Prostate gland (tissue), 2 donors: ENCODE data around the gene LIN9. TPM values are rescaled to one million over a fixed set of nuclear protein-coding genes. Genes with fewer than 3 reads are reported as not detected.
"Not testable (repeated sequence)": the region's sequence is repeated elsewhere in the genome, so short reads cannot be mapped to it uniquely, and the experiment has no call there.

Experiments used
- DNase-seq: peaks from one replicate; pipeline ENCODE4 v3.0.0-alpha.2; 2019; ENCODE audit warnings: low spot score
- H3K27ac ChIP-seq, 2 donors: fragments of 200-600 bp; sonication (generic); 2 replicates each; pipeline ENCODE4 v1.5.1; 2017 to 2019
- H3K27me3 ChIP-seq: fragments of 200-600 bp; sonication (generic); replicated peaks from 2 replicates; pipeline ENCODE4 v1.5.1; 2019; ENCODE audit not compliant: insufficient read depth
- H3K36me3 ChIP-seq, 2 donors: fragments of 200-600 bp; sonication (generic); 1 replicate in 1 of 2; 2 replicates in 1 of 2; pipeline versions ENCODE4 v1.5.1 to v1.8.1; 2017 to 2019
- H3K4me1 ChIP-seq: fragments of 200-600 bp; sonication (generic); replicated peaks from 2 replicates; pipeline ENCODE4 v1.5.1; 2019
- H3K4me3 ChIP-seq, 2 donors: fragments of 200-600 bp; sonication (generic); 2 replicates each; pipeline ENCODE4 v1.5.1; 2017 to 2019
- H3K9me3 ChIP-seq: fragments of 200-600 bp; sonication (generic); 2 replicates; pipeline ENCODE4 v1.5.1; 2017
- POLR2A ChIP-seq: fragments of 450-650 bp; IDR thresholded peaks from one replicate; pipeline ENCODE4 v1.6.1; 2016; ENCODE audit warnings: antibody characterized with exemption, mild to moderate bottlenecking
- POLR2AphosphoS5 ChIP-seq: sonication (generic); formaldehyde crosslinking; IDR thresholded peaks from one replicate; pipeline ENCODE4 v1.6.1; 2017; ENCODE audit warnings: antibody characterized with exemption
- WGBS: methylation state at CpG from one replicate; pipeline ENCODE4 v1.1.5; 2018; 5-methylcytosine and 5-hydroxymethylcytosine counted together
- intact Hi-C: fragments of 100-400 bp; cut with DNase I; formaldehyde crosslinking; loops from one replicate; pipeline ENCODE4 v1.14.2; 2022
- total RNA-seq, 2 donors: library from RNA; depleted of rRNA; stranded (reverse); fragments of >200 nt; gene quantifications; one replicate each; pipeline ENCODE4 v1.1.0, GENCODE V29; 2016
- TF ChIP-seq, protein P1 (sequence below), 4 experiments: fragments of 200-600 bp in 2 of 4; fragments of 450-650 bp in 2 of 4; sonication (generic) in 2 of 4; IDR thresholded peaks; 1 replicate in 3 of 4; 2 replicates in 1 of 4; pipeline ENCODE4 v1.5.1; 2016 to 2019; ENCODE audit warnings: antibody characterized with exemption in 4 of 4, mild to moderate bottlenecking in 2 of 4, moderate library complexity in 2 of 4

The LIN9 gene
- total RNA-seq, 2 donors from 2014 or later: 3.9 to 8.0 TPM

- Histone ChIP-seq H3K9me3 (no peaks in the 10 kb centered on the region), H3K27ac (no peak overlapping the region), H3K4me1 (no peaks in the 10 kb centered on the region), H3K27me3 (no peaks in the 10 kb centered on the region), H3K36me3 (no peaks in the 10 kb centered on the region), H3K4me3 (no peak overlapping the region)
- intact Hi-C loops: no loop called here
- 95% methylated on average over 5 of the region's 5 CpGs for WGBS
- no peak for DNase-seq
- TF ChIP-seq, protein P1, sequence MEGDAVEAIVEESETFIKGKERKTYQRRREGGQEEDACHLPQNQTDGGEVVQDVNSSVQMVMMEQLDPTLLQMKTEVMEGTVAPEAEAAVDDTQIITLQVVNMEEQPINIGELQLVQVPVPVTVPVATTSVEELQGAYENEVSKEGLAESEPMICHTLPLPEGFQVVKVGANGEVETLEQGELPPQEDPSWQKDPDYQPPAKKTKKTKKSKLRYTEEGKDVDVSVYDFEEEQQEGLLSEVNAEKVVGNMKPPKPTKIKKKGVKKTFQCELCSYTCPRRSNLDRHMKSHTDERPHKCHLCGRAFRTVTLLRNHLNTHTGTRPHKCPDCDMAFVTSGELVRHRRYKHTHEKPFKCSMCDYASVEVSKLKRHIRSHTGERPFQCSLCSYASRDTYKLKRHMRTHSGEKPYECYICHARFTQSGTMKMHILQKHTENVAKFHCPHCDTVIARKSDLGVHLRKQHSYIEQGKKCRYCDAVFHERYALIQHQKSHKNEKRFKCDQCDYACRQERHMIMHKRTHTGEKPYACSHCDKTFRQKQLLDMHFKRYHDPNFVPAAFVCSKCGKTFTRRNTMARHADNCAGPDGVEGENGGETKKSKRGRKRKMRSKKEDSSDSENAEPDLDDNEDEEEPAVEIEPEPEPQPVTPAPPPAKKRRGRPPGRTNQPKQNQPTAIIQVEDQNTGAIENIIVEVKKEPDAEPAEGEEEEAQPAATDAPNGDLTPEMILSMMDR (IDR thresholded peaks at IDR 0.05): no peak
- TF ChIP-seq POLR2A (no peak), POLR2AphosphoS5 (no peak)
Observed at GRCh38 chr1:226279498-226279897, 29.5 kb downstream of the LIN9 start.

DNA sequence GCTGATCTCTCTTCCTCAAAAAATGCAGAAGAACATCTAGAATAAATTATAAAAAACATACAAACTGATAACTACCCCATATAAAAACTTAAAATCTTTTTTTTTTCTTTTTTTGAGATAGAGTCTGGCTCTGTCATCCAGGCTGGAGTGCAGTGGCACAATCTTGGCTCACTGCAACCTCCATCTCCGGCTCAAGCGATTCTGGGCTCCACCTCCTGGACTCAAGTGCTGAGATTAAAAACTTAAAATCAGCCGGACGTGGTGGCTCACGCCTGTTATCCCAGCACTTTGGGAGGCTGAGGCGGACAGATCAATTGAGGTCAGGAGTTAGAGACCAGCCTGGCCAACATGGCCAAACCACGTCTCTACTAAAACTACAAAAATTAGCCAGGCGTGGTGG, 31.1 kb downstream of the LIN9 start:
- no peaks in the 10 kb centered on the region for H3K27me3 ChIP-seq
- intact Hi-C loops: no loop called here
- TF ChIP-seq, protein P1 (IDR thresholded peaks at IDR 0.05): no peak
- TF ChIP-seq POLR2A (no peak), POLR2AphosphoS5 (no peak)
- H3K9me3 ChIP-seq: no peaks in the 10 kb centered on the region
- no peak for DNase-seq
- no peak overlapping the region for H3K27ac ChIP-seq
- 95% methylated on average over 8 of the region's 8 CpGs for WGBS
- no peaks in the 10 kb centered on the region for H3K4me1 ChIP-seq
- H3K36me3 ChIP-seq: no peaks in the 10 kb centered on the region
- H3K4me3 ChIP-seq: no peak overlapping the region

DNA sequence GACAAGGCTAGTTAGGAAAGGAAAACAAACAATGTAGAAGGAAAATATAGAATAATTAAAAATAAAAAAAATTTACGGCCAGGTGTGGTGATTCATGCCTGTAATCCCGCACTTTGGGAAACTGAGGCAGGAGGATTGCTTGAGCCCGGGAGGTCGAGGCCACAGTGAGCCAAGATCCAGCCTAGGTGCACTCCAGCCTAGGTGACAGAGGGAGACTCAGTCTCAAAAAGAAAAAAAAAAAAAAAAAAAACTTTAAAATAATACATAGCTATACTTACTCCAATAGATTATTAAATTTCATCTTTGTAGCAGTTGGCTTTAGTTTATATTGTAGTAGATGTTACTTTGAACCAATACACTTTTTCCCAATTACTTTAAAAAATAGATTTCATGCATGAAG, 32.0 kb downstream of the LIN9 start:
- Histone ChIP-seq H3K9me3 (no peaks in the 10 kb centered on the region), H3K36me3 (no peaks in the 10 kb centered on the region), H3K4me1 (no peaks in the 10 kb centered on the region), H3K4me3 (no peak overlapping the region), H3K27me3 (no peaks in the 10 kb centered on the region), H3K27ac (no peak overlapping the region)
- intact Hi-C loops: no loop called here
- TF ChIP-seq, protein P1 (IDR thresholded peaks at IDR 0.05): no peak
- TF ChIP-seq POLR2AphosphoS5 (no peak), POLR2A (no peak)
- WGBS: 96% methylated on average over 4 of the region's 4 CpGs
- DNase-seq: no peak

DNA sequence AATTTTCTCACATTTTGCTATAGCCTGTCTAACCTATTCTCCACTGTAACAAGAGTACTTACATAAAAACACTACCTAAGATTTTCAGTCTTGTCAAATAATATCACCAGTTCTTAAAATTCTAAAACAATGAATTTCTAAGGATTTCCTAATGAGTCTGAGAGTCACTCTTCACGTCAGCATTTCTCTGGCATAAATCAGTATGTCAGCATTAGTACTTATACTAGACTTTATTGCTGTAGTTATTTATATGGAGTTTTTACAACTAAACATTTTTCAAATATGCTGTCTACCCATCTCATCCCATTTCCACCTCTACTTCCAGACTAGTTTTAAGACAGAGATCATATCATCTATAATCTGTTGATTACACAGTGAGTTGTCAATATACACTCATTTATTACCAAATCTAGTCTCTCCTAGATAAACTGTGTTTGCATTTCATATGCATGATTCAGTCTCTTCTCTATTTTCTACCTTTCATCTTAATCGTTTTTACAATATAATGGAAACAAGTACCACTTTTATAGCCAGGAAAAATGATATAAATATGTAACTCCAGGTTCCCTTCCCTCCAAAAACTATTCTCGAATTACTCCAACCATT, 32.8 kb downstream of the LIN9 start:
- intact Hi-C loops: no loop called here
- Histone ChIP-seq H3K27me3 (no peaks in the 10 kb centered on the region), H3K27ac (no peak overlapping the region), H3K36me3 (no peaks in the 10 kb centered on the region), H3K4me1 (no peaks in the 10 kb centered on the region), H3K4me3 (no peak overlapping the region), H3K9me3 (no peaks in the 10 kb centered on the region)
- DNase-seq: no peak
- no peak for TF ChIP-seq POLR2AphosphoS5
- TF ChIP-seq POLR2A: no peak
- TF ChIP-seq, protein P1 (IDR thresholded peaks at IDR 0.05): no peak
- 70% methylated on average over 3 of the region's 3 CpGs for WGBS

DNA sequence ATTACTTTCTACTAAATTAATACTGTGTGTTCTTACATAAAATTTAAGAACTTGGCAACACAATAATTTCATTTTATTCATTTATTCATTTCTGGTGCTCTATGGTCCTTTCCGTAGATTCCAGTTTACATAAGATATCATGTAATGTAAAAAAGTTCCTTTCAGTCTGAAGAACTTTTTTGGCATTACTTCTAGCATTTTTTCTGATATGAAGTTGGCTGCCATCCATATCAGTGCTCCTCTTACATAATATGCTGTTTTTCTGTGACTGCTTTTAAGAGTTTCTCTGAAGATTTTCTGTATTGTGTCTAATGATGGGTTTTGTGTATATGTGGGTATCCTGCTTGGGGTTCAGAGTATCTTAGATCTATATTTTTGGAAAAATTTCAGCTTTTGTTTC, 34.8 kb downstream of the LIN9 start:
- H3K27ac ChIP-seq: no peak overlapping the region
- no peak overlapping the region for H3K4me3 ChIP-seq
- no peaks in the 10 kb centered on the region for H3K36me3 ChIP-seq
- H3K9me3 ChIP-seq: no peaks in the 10 kb centered on the region
- 100% methylated on average over 1 of the region's 1 CpG for WGBS
- no peak for TF ChIP-seq POLR2AphosphoS5
- TF ChIP-seq POLR2A: no peak
- TF ChIP-seq, protein P1 (IDR thresholded peaks at IDR 0.05): no peak
- intact Hi-C loops: no loop called here
- DNase-seq: no peak
- no peaks in the 10 kb centered on the region for H3K4me1 ChIP-seq
- no peaks in the 10 kb centered on the region for H3K27me3 ChIP-seq

- H3K9me3 ChIP-seq, intact Hi-C loops, H3K4me3 ChIP-seq, H3K27me3 ChIP-seq, DNase-seq, H3K4me1 ChIP-seq, H3K36me3 ChIP-seq, H3K27ac ChIP-seq: not testable (repeated sequence)
- 62% methylated on average over 8 of the region's 8 CpGs for WGBS
Observed at GRCh38 chr1:226272233-226272902, 36.6 kb downstream of the LIN9 start.
